GF-D8 (cell line): Measurements from ENCODE around the gene LRRC37A3.
"Not testable (repeated sequence)": the region's sequence is repeated elsewhere in the genome, so short reads cannot be mapped to it uniquely, and the experiment has no call there.

ENCODE experiments used
- DNase-seq: peaks from one replicate; lab custom pipeline; 2025; lab: John Stamatoyannopoulos, UW

The LRRC37A3 gene

GRCh38 chr17:64834060-64834459, 85.2 kb downstream of the LRRC37A3 start:
- not testable (repeated sequence) for DNase-seq

DNA sequence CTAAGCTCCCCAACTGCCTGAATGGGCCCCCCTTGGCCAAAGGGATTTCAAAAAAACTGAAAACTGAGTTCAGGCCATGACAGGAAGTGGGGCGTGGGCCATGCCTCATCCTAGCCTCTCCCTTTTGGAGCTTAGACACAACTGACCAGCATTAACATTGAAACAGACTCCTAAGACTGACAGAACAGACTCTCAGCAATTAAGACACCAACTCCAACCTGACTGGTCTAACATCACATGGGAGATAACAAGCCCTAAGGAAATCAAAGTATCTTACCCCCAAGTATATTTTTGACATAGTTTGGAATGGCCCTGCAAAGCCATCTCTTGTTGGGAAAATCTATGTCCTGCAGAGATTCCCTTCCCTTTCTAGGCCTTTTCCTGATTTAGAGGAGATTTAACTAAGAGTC, 88.6 kb downstream of the LRRC37A3 start:
- DNase-seq: not testable (repeated sequence)

DNA sequence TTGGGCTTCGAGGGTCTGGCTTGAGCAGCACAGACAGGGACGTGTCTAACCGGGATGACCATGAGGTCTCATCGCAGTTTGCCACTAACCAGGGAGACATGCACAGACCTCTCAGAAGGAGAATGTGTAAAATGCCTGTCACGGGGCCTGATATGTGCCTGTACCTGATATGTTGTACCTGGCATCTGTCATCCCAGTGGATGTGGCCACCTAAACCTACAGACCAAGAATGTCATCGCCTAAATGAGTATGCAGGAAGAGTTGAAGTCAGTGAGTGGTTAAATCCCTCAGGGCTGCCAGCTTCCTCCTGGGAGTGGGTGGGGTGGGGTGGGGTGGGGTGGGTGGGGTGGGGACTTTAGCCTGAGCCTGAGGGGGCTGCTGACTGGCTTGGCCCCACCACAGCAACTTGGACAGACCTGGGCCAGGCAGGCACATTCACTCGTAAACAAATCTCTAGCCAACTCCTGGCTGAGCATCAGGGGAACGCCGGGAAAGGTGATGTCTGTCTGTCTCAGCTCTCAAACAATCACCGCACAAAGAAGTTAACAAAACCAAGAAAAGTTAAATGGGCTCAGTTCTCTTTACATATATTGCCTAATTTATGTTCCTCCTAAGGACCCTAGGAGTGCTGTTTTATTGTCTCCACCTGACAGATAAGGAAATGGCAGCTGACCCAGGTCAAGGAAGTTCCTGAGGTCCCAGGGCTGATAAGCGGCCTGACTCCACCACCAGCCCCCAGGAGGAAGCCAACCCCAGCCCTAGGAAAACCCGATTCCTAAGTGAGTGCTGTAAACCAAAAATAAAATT, 89.3 kb downstream of the LRRC37A3 start:
- not testable (repeated sequence) for DNase-seq

- DNase-seq: not testable (repeated sequence)
Measured at GRCh38 chr17:64829068-64829467, 90.2 kb downstream of the LRRC37A3 start.

- not testable (repeated sequence) for DNase-seq
Measured at GRCh38 chr17:64818904-64819303, 100.4 kb downstream of the LRRC37A3 start.

GRCh38 chr17:64815833-64816198, 103.5 kb downstream of the LRRC37A3 start:
- DNase-seq: not testable (repeated sequence)

DNA sequence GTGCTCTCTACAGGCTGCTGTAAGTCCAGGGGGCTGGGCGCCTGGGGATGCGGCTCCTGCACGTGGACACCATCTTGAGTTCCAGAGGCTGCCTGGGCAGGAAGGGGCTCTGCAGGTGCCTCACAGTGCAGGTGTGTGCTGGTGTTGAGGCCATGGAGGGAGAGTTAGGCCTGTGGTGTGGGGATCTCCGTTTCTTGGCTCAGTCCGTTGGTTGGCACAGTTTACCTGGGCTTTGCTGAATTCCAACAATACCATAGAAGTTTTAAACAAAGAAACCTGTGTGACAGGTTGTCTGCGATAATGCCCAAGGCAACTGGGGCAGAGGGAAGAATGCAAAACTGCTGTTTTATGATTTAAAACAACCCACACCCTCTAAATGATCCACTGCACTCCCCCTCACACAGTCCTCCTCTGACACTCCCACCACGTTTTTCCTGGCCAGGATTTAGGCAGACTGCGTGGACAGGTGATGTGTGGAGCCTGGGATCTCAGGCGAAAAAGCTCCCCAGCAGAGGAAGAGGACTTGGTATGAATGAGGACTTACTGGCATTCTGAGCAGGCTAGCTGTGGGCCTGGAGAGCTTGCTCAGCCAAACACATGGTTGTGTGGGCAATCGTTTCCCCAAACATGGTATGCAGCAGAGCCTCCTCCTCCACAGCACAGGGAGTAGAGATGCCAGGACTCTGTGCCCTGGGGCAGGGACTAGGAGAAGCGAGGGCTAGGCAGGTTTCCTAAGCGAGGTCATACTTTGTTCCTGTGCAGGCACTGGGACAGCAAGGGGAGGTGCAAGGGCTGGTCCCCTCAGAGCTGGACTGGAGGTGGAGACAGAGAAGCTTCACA, 104.1 kb downstream of the LRRC37A3 start:
- DNase-seq: not testable (repeated sequence)

GRCh38 chr17:64808178-64808977, 110.9 kb downstream of the LRRC37A3 start:
- peak; percentile 20 for DNase-seq
